ENCODE measurements around the gene EFEMP2. TPM values are rescaled to one million over a fixed set of nuclear protein-coding genes. Genes with fewer than 3 reads are reported as not detected.

EFEMP2 gene
- total RNA-seq, 6 experiments from 2014 or later: 5.1 to 13.9 (median 7.8) TPM

GRCh38 chr11:65891219-65892136, 18.9 kb upstream of the EFEMP2 start:
- intact Hi-C loops (cut with DNase I): no loop called here
- TF ChIP-seq POLR2A (IDR thresholded peaks at IDR 0.05) (peak; percentile 13), CTCF (IDR thresholded peaks at IDR 0.05) (peak in 1 of 4 donors; percentile 24)
- peak in 1 of 3 donors; percentile 65 for DNase-seq
- Histone ChIP-seq H3K9me3 (no peaks in the 10 kb centered on the region), H3K4me1 (peaks cover 0 to 32% (median 8%) of the 10 kb centered on the region in 4 donors), H3K27ac (peak overlapping the region; percentile 62 to 89 (median 88)), H3K4me3 (peak overlapping the region; percentile 58 to 67 (median 66)), H3K27me3 (no peaks in the 10 kb centered on the region), H3K36me3 (no peaks in the 10 kb centered on the region)
- ATAC-seq: peak in 1 of 4 donors; percentile 1
- WGBS (ENCODE audit: insufficient coverage, low coverage, low lambda C conversion rate, missing lambda C conversion rate): 10% methylated on average over 21 of the region's 57 CpGs

GRCh38 chr11:65890324-65891218, 18.0 kb upstream of the EFEMP2 start, which contains the start of gene CCDC85B:
Gene CCDC85B, plus strand, starts transcription at chr11:65890673. Its CDS starts 111 bp downstream, at chr11:65890784.
- peak; percentile 98 to 99 (median 98) for DNase-seq
- H3K9me3 ChIP-seq: no peaks in the 10 kb centered on the region
- intact Hi-C loops (cut with DNase I): no loop called here
- no peaks in the 10 kb centered on the region for H3K36me3 ChIP-seq
- peak; percentile 75 to 84 (median 82) for ATAC-seq
- peak within 1 kb of the TSS; percentile 58 to 73 (median 66) for H3K4me3 ChIP-seq
- no CpG with 5 or more reads among the region's 94 CpGs for WGBS (ENCODE audit: insufficient coverage, low coverage, low lambda C conversion rate, missing lambda C conversion rate)
- peak; percentile 98 for TF ChIP-seq POLR2A (IDR thresholded peaks at IDR 0.05)
- peak in 2 of 4 donors; percentile 10 to 22 for TF ChIP-seq CTCF (IDR thresholded peaks at IDR 0.05)
- no peaks in the 10 kb centered on the region for H3K27me3 ChIP-seq
- H3K4me1 ChIP-seq: peaks cover 0 to 32% (median 8%) of the 10 kb centered on the region in 4 donors
- peak within 1 kb of the TSS; percentile 85 to 89 (median 88) for H3K27ac ChIP-seq

- DNase-seq (peak; percentile 98 to 99 (median 98)), ATAC-seq (peak; percentile 82 to 90 (median 86))
- Histone ChIP-seq H3K4me1 (peaks cover 0 to 32% (median 8%) of the 10 kb centered on the region in 4 donors), H3K4me3 (peak within 1 kb of the TSS; percentile 73 to 89 (median 80)), H3K27me3 (no peaks in the 10 kb centered on the region), H3K9me3 (no peaks in the 10 kb centered on the region), H3K27ac (peak within 1 kb of the TSS; percentile 81 to 88 (median 85)), H3K36me3 (peaks cover 0 to 11% (median 0%) of the 10 kb centered on the region in 4 donors)
- intact Hi-C loops (cut with DNase I): loop anchor here (10.0 kb wide), 1 partner anchor 97 kb away; no protein-coding TSS in a partner anchor
- WGBS (ENCODE audit: insufficient coverage, low coverage, low lambda C conversion rate, missing lambda C conversion rate): 0% methylated on average over 7 of the region's 57 CpGs
- TF ChIP-seq CTCF (IDR thresholded peaks at IDR 0.05) (peak; percentile 79 to 88 (median 81)), POLR2A (IDR thresholded peaks at IDR 0.05) (peak; percentile 91)
Measured at GRCh38 chr11:65888163-65888814, 15.7 kb upstream of the EFEMP2 start, which contains the start of gene FIBP. Gene FIBP, minus strand, starts transcription at chr11:65888471. Its CDS starts 53 bp downstream, at chr11:65888418.
